Measurements from ENCODE around the gene TMEM259.
A peak's percentile ranks its signal among the peaks of the same experiment; 100 is the strongest.

Gene TMEM259

DNA sequence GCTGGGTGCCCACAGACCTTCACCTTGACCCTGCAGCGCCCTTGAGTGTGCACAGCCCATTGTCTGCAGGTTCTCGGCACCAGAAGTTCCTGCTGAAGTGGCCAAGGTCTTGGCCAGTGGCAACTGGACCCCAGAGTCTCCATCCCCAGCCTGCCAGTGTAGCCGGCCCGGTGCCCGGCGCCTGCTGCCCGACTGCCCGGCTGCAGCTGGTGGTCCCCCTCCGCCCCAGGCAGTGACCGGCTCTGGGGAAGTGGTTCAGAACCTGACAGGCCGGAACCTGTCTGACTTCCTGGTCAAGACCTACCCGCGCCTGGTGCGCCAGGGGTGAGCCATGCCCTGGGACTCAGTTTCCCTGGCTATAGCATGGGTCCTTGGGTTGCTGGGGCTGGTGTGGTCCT is 34.1 kb upstream of the TMEM259 start:
- no peak for DNase-seq (ENCODE audit: low spot score)

GRCh38 chr19:1054102-1055027 is 33.4 kb upstream of the TMEM259 start:
- DNase-seq (ENCODE audit: low spot score) = no peak

DNA sequence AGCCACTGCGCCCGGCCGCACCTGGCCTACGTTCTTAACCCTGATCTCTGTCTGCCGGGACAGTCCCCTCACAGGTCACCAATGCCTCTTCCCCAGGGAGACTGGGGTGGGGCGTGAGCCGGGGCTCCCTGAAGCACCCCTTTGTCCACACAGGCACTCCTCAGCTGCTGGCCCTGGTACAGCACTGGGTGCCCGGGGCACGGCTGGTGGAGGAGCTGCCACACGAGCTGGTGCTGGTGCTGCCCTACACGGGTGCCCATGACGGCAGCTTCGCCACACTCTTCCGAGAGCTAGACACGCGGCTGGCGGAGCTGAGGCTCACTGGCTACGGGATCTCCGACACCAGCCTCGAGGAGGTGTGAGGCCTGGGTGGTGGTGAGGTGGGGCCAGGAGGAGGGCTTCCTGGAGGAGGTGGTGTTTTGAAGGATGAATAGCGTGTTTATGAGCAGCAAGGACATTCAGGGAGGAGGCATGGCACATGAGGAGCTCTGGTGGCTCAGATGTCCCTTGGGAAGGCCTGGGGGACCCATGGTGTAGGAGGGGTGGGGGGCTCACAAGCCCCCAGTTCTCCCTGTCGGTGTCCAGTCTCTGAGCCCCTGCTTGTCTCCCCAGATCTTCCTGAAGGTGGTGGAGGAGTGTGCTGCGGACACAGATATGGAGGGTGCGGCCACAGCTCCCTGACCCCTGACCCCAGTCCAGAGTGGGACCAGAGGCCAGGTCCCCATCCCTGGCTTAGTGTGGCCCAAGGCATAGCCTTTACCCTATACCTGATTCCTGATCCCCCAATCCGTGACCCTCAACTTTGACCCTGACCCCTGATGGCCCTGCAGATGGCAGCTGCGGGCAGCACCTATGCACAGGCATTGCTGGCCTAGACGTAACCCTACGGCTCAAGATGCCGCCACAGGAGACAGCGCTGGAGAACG is 32.5 kb upstream of the TMEM259 start:
- no peak for DNase-seq (ENCODE audit: low spot score)

GRCh38 chr19:1052349-1052975 is 31.5 kb upstream of the TMEM259 start:
- DNase-seq (ENCODE audit: low spot score) = no peak

- no peak for DNase-seq (ENCODE audit: low spot score)
These were observed 30.9 kb upstream of the TMEM259 start for GRCh38 chr19:1051791-1052190.

DNA sequence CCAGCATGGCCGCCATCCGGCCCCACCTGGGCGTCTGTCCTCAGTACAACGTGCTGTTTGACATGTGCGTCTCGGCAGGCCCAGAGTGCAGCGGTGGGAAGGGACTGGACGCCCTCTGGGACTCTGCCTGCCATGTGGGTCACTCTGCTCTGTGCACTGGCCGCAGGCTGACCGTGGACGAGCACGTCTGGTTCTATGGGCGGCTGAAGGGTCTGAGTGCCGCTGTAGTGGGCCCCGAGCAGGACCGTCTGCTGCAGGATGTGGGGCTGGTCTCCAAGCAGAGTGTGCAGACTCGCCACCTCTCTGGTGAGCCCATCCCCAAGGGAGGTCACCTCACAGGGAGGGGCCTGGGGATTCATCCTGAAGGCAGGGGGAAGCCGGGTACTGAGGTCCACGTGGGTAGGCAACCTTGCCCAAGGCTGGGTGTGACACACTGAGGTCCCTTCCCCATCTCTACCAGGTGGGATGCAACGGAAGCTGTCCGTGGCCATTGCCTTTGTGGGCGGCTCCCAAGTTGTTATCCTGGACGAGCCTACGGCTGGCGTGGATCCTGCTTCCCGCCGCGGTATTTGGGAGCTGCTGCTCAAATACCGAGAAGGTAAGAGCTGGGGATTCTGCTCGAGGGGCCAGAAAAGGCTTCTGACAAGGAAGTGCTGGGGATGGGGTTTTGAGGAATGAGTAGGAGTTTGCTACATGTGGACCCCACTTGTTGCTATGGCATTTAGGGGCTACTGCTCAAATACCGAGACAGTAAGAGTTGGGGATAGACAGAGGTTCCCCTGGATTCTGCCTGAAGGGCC is 30.3 kb upstream of the TMEM259 start:
- DNase-seq (ENCODE audit: low spot score) = no peak

GRCh38 chr19:1049800-1050199 is 28.9 kb upstream of the TMEM259 start:
- DNase-seq (ENCODE audit: low spot score) = no peak

DNA sequence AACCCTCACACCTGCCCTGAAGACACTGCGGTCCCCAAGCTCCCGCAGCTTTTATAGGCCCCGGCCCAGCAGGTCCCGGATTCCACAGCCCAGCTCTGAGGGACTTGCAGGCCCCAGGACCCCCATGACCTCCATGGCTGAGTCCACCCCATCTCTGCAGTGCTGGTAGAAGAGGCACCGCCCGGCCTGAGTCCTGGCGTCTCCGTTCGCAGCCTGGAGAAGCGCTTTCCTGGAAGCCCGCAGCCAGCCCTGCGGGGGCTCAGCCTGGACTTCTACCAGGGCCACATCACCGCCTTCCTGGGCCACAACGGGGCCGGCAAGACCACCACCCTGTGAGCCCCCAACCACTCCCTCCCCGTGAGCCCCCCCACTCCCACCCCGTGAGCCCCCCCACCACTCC is 28.2 kb upstream of the TMEM259 start:
- no peak for DNase-seq (ENCODE audit: low spot score)

- no peak for DNase-seq (ENCODE audit: low spot score)
These were observed 26.8 kb upstream of the TMEM259 start for GRCh38 chr19:1047696-1048147.

GRCh38 chr19:1046836-1047695 is 26.1 kb upstream of the TMEM259 start:
- no peak for DNase-seq (ENCODE audit: low spot score)

DNA sequence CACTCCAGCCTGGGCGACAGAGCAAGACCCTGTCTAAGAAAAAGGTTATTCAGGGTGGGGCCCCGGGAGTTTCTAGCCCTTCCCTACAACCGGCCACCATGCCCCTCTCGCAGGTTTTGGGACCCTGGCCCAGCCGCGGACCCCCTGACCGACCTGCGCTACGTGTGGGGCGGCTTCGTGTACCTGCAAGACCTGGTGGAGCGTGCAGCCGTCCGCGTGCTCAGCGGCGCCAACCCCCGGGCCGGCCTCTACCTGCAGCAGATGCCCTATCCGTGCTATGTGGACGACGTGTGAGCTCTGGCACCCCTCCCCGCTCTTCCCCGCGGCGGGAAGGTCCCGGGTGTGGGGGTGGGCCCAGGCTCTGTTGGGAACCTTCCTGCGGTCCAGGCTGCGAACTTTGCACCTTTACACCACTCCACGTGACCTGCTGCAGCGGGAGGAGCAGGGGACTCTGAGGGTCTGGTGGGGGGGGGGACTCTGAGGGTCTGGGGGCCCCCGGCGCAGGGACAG is 25.2 kb upstream of the TMEM259 start:
- no peak for DNase-seq (ENCODE audit: low spot score)

DNA sequence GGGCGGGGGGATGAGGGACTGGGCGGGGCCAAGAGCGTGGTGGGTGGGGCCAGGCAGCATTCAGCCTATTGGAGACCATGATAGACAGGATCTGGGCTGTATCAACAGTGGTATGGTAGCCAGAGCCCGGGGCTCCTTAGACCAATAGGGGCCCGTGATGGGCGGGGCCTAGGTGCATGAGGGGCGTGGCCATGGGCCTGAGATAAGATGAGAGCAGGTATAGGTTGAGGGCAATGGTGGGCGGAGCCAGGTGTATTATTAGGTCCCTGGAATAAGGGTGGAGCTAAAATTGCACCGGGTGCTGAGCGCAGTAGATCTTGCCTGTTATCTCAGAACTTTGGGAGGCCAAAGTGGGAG is 24.3 kb upstream of the TMEM259 start:
- DNase-seq (ENCODE audit: low spot score) = no peak

- no peak for DNase-seq (ENCODE audit: low spot score)
These were observed 22.0 kb upstream of the TMEM259 start for GRCh38 chr19:1042689-1043511.

- DNase-seq (ENCODE audit: low spot score) = no peak
These were observed 21.1 kb upstream of the TMEM259 start for GRCh38 chr19:1041835-1042685.

DNA sequence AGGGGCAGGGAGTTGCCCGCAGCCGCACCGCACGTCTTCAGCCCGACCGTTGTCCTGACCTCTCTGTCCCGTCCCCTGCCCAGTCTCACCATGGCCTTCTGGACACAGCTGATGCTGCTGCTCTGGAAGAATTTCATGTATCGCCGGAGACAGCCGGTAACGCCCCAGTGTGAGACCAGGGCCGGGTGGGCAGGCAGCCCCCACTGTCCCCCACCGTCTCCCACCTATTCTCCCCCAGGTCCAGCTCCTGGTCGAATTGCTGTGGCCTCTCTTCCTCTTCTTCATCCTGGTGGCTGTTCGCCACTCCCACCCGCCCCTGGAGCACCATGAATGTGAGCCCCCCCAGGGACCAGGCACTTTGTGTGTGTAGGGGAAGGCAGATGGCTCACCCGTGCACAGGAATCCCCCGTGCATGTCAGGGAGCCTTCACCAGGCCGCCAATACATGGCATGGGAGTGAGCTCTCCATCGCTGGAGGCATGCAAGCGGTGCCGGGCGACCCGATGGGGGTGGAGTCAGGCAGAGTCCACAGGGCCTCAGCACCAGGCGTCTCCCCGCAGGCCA is 20.4 kb upstream of the TMEM259 start:
- DNase-seq (ENCODE audit: low spot score) = no peak

- peak; percentile 87 for DNase-seq (ENCODE audit: low spot score)
These were observed 19.8 kb upstream of the TMEM259 start for GRCh38 chr19:1040476-1041271.
